LNCAP (cell line): Measurements from ENCODE around the gene C14orf180.

Experiments used
- TF ChIP-seq, protein P1 (sequence below): fragments of 450-650 bp; IDR thresholded peaks from 2 replicates; pipeline ENCODE4 v1.5.1; 2017; ENCODE audit warnings: mild to moderate bottlenecking

The C14orf180 gene

DNA sequence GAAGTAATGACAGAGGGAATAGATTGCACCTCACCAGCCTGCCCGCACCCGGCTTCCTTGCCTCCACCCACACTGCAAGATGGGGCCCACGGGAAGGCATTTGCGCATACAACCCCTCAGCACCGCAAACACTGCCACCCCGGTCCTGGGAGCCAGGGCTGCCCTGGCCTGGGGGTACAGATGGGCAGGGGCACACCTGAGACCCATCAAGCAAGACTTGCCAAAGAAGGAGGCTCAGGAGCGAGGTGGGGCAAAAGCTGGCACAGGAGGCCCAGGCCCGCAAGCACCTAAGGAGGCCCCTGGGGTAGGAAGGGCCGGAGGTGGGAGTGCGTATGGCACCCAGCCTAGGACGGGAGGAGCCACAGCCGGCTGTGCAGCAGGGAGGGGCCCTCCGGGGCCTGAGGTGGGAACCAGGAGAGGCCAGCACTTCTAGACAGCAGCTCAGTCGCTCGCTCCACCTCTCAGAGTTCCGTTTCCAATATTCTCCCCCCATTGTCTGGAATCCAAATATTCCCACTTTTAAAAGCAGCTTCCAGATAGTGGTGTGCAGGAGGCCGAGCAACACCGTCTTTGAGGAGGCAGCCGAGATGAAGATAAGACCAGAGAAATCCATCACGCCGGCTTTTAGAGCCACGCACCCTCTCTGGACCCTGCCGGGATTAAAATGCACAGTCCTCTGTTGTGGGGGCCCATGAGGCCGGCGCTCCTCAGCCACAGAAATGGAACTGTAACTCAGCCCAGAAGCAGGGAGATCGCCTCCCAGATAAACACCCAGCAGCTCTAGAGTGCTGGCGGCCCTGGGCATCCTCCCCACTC is 12.2 kb upstream of the C14orf180 start:
- TF ChIP-seq, protein P1, sequence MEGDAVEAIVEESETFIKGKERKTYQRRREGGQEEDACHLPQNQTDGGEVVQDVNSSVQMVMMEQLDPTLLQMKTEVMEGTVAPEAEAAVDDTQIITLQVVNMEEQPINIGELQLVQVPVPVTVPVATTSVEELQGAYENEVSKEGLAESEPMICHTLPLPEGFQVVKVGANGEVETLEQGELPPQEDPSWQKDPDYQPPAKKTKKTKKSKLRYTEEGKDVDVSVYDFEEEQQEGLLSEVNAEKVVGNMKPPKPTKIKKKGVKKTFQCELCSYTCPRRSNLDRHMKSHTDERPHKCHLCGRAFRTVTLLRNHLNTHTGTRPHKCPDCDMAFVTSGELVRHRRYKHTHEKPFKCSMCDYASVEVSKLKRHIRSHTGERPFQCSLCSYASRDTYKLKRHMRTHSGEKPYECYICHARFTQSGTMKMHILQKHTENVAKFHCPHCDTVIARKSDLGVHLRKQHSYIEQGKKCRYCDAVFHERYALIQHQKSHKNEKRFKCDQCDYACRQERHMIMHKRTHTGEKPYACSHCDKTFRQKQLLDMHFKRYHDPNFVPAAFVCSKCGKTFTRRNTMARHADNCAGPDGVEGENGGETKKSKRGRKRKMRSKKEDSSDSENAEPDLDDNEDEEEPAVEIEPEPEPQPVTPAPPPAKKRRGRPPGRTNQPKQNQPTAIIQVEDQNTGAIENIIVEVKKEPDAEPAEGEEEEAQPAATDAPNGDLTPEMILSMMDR = no peak

DNA sequence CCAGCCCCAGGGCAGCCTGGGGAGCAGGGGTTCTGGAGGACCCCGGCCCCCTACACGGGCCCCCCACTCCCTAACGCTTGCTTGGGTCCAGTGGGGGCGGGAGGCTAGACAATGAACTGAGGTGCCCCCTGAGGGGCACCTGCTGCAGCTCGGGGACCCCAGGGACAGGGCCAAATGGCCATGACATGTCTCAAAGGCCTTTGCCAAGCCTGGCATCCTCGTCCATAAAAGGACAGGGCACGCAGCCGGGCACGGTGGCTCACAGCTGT is 11.7 kb upstream of the C14orf180 start:
- TF ChIP-seq, protein P1 = no peak

- TF ChIP-seq, protein P1 = no peak
Measured at GRCh38 chr14:104568620-104569019, 10.9 kb upstream of the C14orf180 start.

DNA sequence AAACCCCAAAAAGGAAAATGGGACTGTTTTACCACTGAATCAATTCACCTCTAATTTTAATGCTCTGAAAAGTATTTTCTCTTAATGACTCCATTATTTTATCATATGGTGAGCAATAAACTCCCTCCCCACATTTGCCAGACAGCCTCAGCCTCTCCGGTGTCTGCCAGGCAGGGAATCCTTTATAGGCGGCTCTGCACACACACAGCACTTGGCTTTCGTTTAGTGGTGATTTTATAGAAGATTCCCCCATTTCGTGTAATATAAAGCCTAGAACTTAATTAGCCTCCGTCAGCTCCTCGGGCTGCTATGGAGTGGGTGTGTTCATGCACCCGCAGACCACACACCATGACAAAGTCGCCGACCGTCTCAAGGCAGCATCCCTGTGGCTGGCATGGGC is 10.1 kb upstream of the C14orf180 start:
- TF ChIP-seq, protein P1 = no peak

- TF ChIP-seq, protein P1 = no peak
Measured at GRCh38 chr14:104571246-104571645, 8.3 kb upstream of the C14orf180 start.

- TF ChIP-seq, protein P1 = no peak
Measured at GRCh38 chr14:104572024-104572626, 7.4 kb upstream of the C14orf180 start.

DNA sequence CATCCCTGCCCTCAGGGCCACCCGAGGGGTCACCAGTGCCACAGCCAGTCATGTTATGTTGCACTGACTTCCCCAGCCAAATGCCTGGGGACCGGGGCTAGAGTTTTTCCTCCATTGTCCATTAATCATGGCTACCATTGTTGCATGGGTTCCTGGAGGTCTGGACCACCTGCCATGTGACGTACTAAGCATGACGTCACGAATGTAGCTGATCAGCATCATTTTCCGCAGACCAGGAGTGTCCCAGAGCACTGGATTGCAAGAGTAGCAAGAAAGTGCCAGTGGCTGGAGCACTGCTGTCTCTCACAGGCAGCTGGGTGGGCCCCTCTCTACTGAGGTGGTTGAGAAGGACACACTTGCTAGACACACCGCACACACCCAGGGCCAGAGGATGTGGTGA is 6.9 kb upstream of the C14orf180 start:
- TF ChIP-seq, protein P1 = no peak
